Mucosa of rectum (tissue), 2 donors: ENCODE data around the gene CDK14.

Source experiments
- H3K27ac ChIP-seq, 2 donors: one replicate each; pipeline ENCODE4 v1.7.0; 2013; ENCODE audit warnings: inconsistent platforms in 2 of 2, low read depth in 2 of 2, low read length in 2 of 2
- H3K27me3 ChIP-seq, 2 donors: one replicate each; pipeline ENCODE4 v1.7.0; 2013; ENCODE audit warnings: low read length in 2 of 2; ENCODE audit not compliant: control insufficient read depth in 2 of 2, insufficient read depth in 2 of 2
- H3K36me3 ChIP-seq, 2 donors: one replicate each; pipeline ENCODE4 v1.7.0; 2013; ENCODE audit warnings: low read length in 2 of 2; ENCODE audit not compliant: control insufficient read depth in 2 of 2, insufficient read depth in 2 of 2
- H3K4me1 ChIP-seq, 2 donors: one replicate each; pipeline ENCODE4 v1.7.0; 2013; ENCODE audit warnings: low read length in 2 of 2, mild to moderate bottlenecking in 1 of 2; ENCODE audit not compliant: control insufficient read depth in 2 of 2, insufficient read depth in 2 of 2
- H3K4me3 ChIP-seq, 2 donors: one replicate each; pipeline ENCODE4 v1.7.0; 2013; ENCODE audit warnings: low read length in 2 of 2
- H3K9ac ChIP-seq, 2 donors: one replicate each; pipeline ENCODE4 v1.7.0; 2013; ENCODE audit warnings: low read length in 2 of 2, low read depth in 1 of 2, mild to moderate bottlenecking in 1 of 2
- H3K9me3 ChIP-seq, 2 donors: one replicate each; pipeline ENCODE4 v1.7.0; 2013; ENCODE audit warnings: low read length in 2 of 2; ENCODE audit not compliant: control insufficient read depth in 2 of 2
- donor health status: healthy.
- donor health status: Normal muscosa, but diverticular disease.

Gene CDK14

GRCh38 chr7:90607196-90607595, 11.1 kb downstream of the CDK14 start:
- no peaks in the 10 kb centered on the region for H3K4me1 ChIP-seq
- H3K4me3 ChIP-seq: no peak overlapping the region
- H3K9ac ChIP-seq: no peak overlapping the region
- H3K27ac ChIP-seq: no peak overlapping the region
- no peaks in the 10 kb centered on the region for H3K36me3 ChIP-seq
- no peaks in the 10 kb centered on the region for H3K9me3 ChIP-seq
- no peaks in the 10 kb centered on the region for H3K27me3 ChIP-seq

GRCh38 chr7:90610105-90610504, 14.0 kb downstream of the CDK14 start:
- H3K4me1 ChIP-seq: no peaks in the 10 kb centered on the region

GRCh38 chr7:90611115-90611514, 15.0 kb downstream of the CDK14 start:
- H3K9me3 ChIP-seq: no peaks in the 10 kb centered on the region
- no peak overlapping the region for H3K9ac ChIP-seq
- H3K36me3 ChIP-seq: no peaks in the 10 kb centered on the region
- H3K4me3 ChIP-seq: no peak overlapping the region
- H3K4me1 ChIP-seq: no peaks in the 10 kb centered on the region
- no peaks in the 10 kb centered on the region for H3K27me3 ChIP-seq
- no peak overlapping the region for H3K27ac ChIP-seq

More at GRCh38 chr7:90610105-90610504, 14.0 kb downstream of the CDK14 start:
- no peak overlapping the region for H3K9ac ChIP-seq
- H3K4me3 ChIP-seq: no peak overlapping the region
- no peaks in the 10 kb centered on the region for H3K36me3 ChIP-seq
- no peak overlapping the region for H3K27ac ChIP-seq
- H3K27me3 ChIP-seq: no peaks in the 10 kb centered on the region
- no peaks in the 10 kb centered on the region for H3K9me3 ChIP-seq

GRCh38 chr7:90613088-90613498, 17.0 kb downstream of the CDK14 start:
- Histone ChIP-seq H3K9me3 (no peaks in the 10 kb centered on the region), H3K27ac (no peak overlapping the region)

GRCh38 chr7:90617442-90617841, 21.3 kb downstream of the CDK14 start:
- Histone ChIP-seq H3K27ac (no peak overlapping the region), H3K36me3 (no peaks in the 10 kb centered on the region), H3K4me3 (no peak overlapping the region)

More at GRCh38 chr7:90613088-90613498, 17.0 kb downstream of the CDK14 start:
- Histone ChIP-seq H3K9ac (no peak overlapping the region), H3K4me3 (no peak overlapping the region), H3K27me3 (no peaks in the 10 kb centered on the region), H3K36me3 (no peaks in the 10 kb centered on the region), H3K4me1 (no peaks in the 10 kb centered on the region)

GRCh38 chr7:90618876-90619275, 22.8 kb downstream of the CDK14 start:
- Histone ChIP-seq H3K4me1 (no peaks in the 10 kb centered on the region), H3K9me3 (no peaks in the 10 kb centered on the region), H3K36me3 (no peaks in the 10 kb centered on the region), H3K27me3 (no peaks in the 10 kb centered on the region), H3K9ac (no peak overlapping the region), H3K27ac (no peak overlapping the region), H3K4me3 (no peak overlapping the region)

More at GRCh38 chr7:90617442-90617841, 21.3 kb downstream of the CDK14 start:
- no peak overlapping the region for H3K9ac ChIP-seq
- H3K4me1 ChIP-seq: no peaks in the 10 kb centered on the region
- H3K9me3 ChIP-seq: no peaks in the 10 kb centered on the region
- H3K27me3 ChIP-seq: no peaks in the 10 kb centered on the region

GRCh38 chr7:90621125-90621746, 25.1 kb downstream of the CDK14 start:
- Histone ChIP-seq H3K4me3 (no peak overlapping the region), H3K4me1 (no peaks in the 10 kb centered on the region), H3K27ac (no peak overlapping the region), H3K36me3 (no peaks in the 10 kb centered on the region), H3K27me3 (no peaks in the 10 kb centered on the region), H3K9ac (no peak overlapping the region), H3K9me3 (no peaks in the 10 kb centered on the region)

- no peaks in the 10 kb centered on the region for H3K27me3 ChIP-seq
- no peaks in the 10 kb centered on the region for H3K36me3 ChIP-seq
- no peak overlapping the region for H3K27ac ChIP-seq
- H3K4me1 ChIP-seq: no peaks in the 10 kb centered on the region
- no peak overlapping the region for H3K9ac ChIP-seq
- H3K9me3 ChIP-seq: no peaks in the 10 kb centered on the region
- no peak overlapping the region for H3K4me3 ChIP-seq
Observed at GRCh38 chr7:90621747-90622140, 25.6 kb downstream of the CDK14 start.

GRCh38 chr7:90622670-90623069, 26.5 kb downstream of the CDK14 start:
- no peak overlapping the region for H3K9ac ChIP-seq
- H3K27me3 ChIP-seq: no peaks in the 10 kb centered on the region
- H3K27ac ChIP-seq: no peak overlapping the region
- no peaks in the 10 kb centered on the region for H3K36me3 ChIP-seq
- H3K4me1 ChIP-seq: no peaks in the 10 kb centered on the region
- no peak overlapping the region for H3K4me3 ChIP-seq
- H3K9me3 ChIP-seq: no peaks in the 10 kb centered on the region

GRCh38 chr7:90624225-90624911, 28.2 kb downstream of the CDK14 start:
- Histone ChIP-seq H3K27ac (no peak overlapping the region), H3K9ac (no peak overlapping the region), H3K4me3 (no peak overlapping the region), H3K36me3 (no peaks in the 10 kb centered on the region), H3K4me1 (no peaks in the 10 kb centered on the region), H3K27me3 (no peaks in the 10 kb centered on the region), H3K9me3 (no peaks in the 10 kb centered on the region)
